ENCODE data around the gene NUBP2.

Gene NUBP2

GRCh38 chr16:1831186-1832075 lies 48.7 kb downstream of the NUBP2 start:
- DNase-seq: no peak

GRCh38 chr16:1832838-1833454 lies 50.2 kb downstream of the NUBP2 start:
- no peak for DNase-seq

- DNase-seq: no peak
Observed at GRCh38 chr16:1834096-1834495, 51.3 kb downstream of the NUBP2 start.

Measured in NCI-H446 treated with DMSO at 0.1 percent for 48 hours (cell line).